NCI-H82 (cell line): ENCODE results near the gene APOD.

Experiments used
- DNase-seq: peaks from one replicate; lab custom pipeline; 2025; lab: John Stamatoyannopoulos, UW

Gene APOD

DNA sequence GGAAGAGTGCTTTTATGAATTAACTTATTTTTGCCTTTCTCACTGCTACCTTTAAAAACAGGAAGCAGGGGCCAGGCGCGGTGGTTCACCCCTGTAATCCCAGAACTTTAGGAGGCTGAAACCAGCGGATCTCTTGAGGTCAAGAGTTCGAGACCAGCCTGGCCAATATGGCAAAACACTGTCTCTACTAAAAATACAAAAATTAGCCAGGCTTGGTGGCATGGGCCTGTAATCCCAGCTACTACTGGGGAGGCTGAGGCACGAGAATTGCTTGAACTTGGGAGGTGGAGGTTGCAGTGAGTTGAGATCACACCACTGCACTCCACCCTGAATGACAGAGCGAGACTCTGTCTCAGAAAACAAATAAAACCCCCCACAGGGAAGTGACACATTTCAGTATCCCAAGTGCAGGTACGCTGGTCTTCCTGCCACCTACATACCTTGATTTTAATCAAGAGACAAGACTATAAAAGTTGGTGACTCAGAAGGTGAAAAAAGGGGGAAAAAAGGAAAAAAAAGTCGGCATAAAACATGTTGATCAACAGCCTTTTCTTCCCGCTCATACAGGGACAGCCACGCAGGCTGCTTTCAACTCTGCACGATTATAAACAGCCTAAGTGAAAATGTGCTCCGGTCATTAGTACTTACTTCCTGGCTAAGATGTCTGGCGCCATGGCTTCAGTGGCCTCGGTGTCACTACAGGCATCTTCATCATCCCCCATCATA is 59.4 kb downstream of the APOD start:
- DNase-seq, result no peak

DNA sequence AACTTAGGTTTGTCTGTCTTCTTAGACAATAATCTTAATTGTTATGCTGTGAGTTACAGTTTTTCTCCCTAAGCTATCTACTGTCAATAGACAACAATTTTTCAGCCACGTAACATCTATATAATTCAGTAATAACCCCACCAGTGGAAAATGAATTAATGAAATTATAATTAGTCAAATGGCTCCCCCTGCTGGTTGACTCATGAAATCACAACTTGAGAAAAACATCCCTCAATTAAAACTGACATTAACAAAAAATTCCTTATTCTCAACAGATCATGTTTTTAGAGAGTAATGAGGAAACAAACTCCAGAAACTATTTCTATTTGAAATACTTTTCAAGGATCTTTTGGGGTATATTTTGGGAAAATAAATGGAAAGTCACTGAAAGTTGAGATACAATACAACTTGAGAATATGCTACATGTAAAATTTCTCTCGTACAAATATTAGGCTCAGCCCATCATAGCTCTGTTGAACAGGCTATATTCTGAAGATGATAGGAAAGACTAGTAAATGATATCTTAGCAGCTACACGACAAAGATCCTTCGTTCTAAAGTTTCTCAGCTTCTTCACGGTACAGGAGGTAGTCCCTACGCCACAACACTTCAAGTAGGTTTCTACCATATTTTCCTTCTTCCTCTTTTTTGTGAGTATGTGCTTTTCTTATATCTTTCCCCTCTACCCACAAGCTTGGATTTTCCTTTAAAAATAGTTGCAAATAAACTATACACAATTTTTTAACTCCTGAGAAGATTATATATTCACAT is 61.3 kb downstream of the APOD start:
- peak; percentile 72 for DNase-seq
